GM12892 (cell line): ENCODE measurements around the gene ANKMY1.

Experiments used
- POLR2A ChIP-seq: IDR thresholded peaks from 2 replicates; pipeline ENCODE4 v1.6.1; 2011; ENCODE audit warnings: low read depth, low read length, control low read depth
- POLR2AphosphoS5 ChIP-seq: IDR thresholded peaks from 2 replicates; pipeline ENCODE4 v1.6.1; 2011; ENCODE audit warnings: low read depth, low read length, control low read depth
- TAF1 ChIP-seq: IDR thresholded peaks from 2 replicates; pipeline ENCODE4 v1.6.1; 2011; ENCODE audit warnings: low read depth, mild to moderate bottlenecking, control low read depth, low read length, borderline replicate concordance

DNA sequence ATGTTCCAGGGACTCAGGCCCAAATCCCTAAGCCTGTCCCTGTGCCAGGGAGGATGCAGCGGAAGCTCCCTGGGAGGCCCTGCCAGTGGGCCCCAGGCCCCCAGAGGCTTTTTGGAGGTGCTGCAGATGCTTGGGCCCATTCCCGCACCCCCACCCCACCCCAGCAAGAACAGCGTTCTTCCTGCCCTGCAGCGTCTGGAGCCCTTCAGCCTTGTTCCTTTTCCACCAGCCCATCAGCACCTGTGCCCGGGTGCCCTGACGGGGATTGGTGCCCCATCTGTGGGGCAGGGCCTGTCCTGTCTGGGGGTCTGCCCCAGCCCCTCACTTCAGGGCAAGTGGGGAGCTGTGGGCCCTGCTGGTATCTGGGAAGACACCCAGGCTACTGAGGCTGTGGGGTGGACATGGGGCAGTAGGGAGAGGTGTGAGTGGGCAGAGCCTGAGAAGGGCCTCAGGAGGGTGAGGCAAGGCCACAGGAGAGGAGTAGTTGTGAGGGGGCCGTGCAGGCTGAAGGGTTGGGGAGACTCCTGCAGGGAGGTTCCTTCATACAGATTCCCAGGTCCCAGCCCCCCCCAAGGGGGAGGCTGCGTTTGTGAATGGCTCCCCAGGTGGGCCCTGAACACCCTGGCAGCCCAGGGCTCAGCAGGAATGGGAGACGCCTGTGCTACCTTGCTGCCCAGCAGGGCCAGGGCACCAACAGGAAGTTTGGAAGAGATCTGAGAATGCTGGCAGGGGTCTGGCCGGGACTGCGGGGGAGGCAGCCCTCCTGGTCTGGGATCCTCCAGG, 12.9 kb upstream of the ANKMY1 start:
- TF ChIP-seq POLR2AphosphoS5 = no peak
- no peak for TF ChIP-seq POLR2A
- TF ChIP-seq TAF1 = no peak
